GM19043 (cell line): Measurements from ENCODE around the gene ALX4.

ENCODE experiments used
- ATAC-seq: cut with Tn5 transposase; IDR thresholded peaks from one replicate; pipeline ENCODE4 v1.9.1; 2021; ENCODE audit warnings: low read depth; ENCODE audit not compliant: unreplicated experiment

Gene ALX4

GRCh38 chr11:44252999-44253602, 56.8 kb downstream of the ALX4 start:
- no peak for ATAC-seq

GRCh38 chr11:44250421-44250820, 59.5 kb downstream of the ALX4 start:
- ATAC-seq: no peak

GRCh38 chr11:44248109-44248508, 61.8 kb downstream of the ALX4 start:
- ATAC-seq: no peak

- no peak for ATAC-seq
Measured at GRCh38 chr11:44247508-44247907, 62.4 kb downstream of the ALX4 start.

GRCh38 chr11:44246726-44247125, 63.2 kb downstream of the ALX4 start:
- no peak for ATAC-seq

GRCh38 chr11:44244639-44245310, 65.2 kb downstream of the ALX4 start:
- ATAC-seq: no peak

GRCh38 chr11:44243595-44244343, 66.2 kb downstream of the ALX4 start:
- no peak for ATAC-seq

GRCh38 chr11:44243086-44243485, 66.9 kb downstream of the ALX4 start:
- ATAC-seq: no peak

GRCh38 chr11:44241851-44242250, 68.1 kb downstream of the ALX4 start:
- no peak for ATAC-seq

- ATAC-seq: no peak
Measured at GRCh38 chr11:44237156-44237555, 72.8 kb downstream of the ALX4 start.

- ATAC-seq: no peak
Measured at GRCh38 chr11:44236296-44236695, 73.6 kb downstream of the ALX4 start.

GRCh38 chr11:44235765-44236201, 74.2 kb downstream of the ALX4 start:
- ATAC-seq: no peak

GRCh38 chr11:44229624-44230023, 80.3 kb downstream of the ALX4 start:
- ATAC-seq: no peak

GRCh38 chr11:44229098-44229497, 80.8 kb downstream of the ALX4 start:
- no peak for ATAC-seq

GRCh38 chr11:44228379-44228778, 81.6 kb downstream of the ALX4 start:
- no peak for ATAC-seq

GRCh38 chr11:44226945-44227344, 83.0 kb downstream of the ALX4 start:
- no peak for ATAC-seq

GRCh38 chr11:44226490-44226889, 83.4 kb downstream of the ALX4 start:
- no peak for ATAC-seq

GRCh38 chr11:44224867-44225501, 85.0 kb downstream of the ALX4 start:
- no peak for ATAC-seq

GRCh38 chr11:44223238-44223637, 86.7 kb downstream of the ALX4 start:
- no peak for ATAC-seq

- no peak for ATAC-seq
Measured at GRCh38 chr11:44221992-44222391, 87.9 kb downstream of the ALX4 start.

GRCh38 chr11:44221456-44221855, 88.5 kb downstream of the ALX4 start:
- ATAC-seq: no peak
